ENCODE data around the gene LRRC52.
"Not testable (repeated sequence)": the region's sequence is repeated elsewhere in the genome, so short reads cannot be mapped to it uniquely, and the experiment has no call there.

Gene LRRC52

DNA sequence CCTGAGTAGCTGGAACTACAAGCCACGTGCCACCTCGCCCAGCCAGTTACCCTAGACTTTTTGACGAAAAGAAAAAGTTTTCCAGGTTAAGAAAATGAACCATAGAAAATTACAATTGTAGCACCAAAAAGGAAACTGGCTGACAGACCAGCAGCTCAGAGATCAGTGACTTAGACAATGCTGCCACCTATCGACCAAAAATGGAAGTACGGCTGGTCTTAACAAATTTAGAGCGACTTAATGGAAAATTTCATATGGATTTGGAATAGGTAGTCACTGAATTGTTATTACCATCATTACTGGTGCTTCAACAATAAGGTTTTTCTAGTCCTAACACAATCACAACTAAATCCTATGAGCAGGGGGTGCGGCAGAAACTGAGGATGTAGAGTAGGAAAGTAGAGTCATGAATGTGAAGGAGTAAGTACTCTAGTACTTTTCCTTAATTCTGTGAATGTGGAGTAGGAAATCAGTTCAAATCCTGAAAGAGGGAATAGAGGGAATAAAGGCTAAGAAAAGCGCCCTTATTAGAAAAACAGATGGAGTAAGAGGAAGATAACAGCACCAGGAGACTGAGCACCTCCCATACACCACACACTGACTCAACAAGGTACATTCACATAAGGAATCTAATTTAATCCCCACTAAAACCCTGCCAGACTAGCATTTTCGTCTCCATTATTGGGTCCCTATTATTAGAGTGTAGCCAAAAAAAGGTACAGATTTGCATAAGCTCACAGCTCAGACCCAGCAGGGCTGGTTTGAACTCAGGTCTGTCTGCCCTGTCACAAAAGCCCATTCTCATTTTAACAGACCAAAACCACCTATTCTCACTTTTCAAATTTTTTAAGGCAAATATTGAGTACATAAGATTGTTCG, 49.4 kb downstream of the LRRC52 start:
- peak; percentile 38 to 67 for DNase-seq

DNA sequence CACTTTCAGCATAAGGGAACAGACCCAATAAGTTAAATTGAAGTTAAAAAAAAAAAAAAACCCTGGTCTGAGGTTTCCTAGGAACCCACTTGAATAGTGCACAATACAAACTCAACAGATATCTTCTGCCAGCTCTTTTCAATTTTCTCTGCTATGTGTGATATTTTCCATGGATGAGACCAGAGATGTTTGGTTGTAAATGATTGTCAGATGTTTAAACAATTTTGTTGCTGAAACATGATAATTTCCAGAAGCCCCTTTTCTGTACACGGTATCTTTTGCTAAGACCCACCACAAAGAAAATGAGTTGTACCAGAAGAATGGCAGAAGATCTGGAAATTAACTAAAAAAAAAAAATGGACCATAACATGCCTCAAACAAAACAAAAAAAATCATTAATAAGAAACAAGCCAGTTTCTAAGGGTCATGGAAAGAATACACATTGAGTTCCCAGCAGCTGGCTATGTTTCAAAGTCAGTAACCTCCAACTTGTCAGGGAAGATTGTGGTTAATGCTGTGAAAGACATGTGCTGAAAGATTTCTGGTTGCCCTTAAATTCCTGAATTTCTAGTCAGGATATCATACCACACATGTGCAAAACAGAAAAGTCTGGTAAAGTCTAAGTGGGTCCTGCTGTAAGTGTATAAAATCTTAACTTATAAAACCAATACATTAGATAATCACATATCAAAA, 51.6 kb downstream of the LRRC52 start:
- no peak for DNase-seq

DNA sequence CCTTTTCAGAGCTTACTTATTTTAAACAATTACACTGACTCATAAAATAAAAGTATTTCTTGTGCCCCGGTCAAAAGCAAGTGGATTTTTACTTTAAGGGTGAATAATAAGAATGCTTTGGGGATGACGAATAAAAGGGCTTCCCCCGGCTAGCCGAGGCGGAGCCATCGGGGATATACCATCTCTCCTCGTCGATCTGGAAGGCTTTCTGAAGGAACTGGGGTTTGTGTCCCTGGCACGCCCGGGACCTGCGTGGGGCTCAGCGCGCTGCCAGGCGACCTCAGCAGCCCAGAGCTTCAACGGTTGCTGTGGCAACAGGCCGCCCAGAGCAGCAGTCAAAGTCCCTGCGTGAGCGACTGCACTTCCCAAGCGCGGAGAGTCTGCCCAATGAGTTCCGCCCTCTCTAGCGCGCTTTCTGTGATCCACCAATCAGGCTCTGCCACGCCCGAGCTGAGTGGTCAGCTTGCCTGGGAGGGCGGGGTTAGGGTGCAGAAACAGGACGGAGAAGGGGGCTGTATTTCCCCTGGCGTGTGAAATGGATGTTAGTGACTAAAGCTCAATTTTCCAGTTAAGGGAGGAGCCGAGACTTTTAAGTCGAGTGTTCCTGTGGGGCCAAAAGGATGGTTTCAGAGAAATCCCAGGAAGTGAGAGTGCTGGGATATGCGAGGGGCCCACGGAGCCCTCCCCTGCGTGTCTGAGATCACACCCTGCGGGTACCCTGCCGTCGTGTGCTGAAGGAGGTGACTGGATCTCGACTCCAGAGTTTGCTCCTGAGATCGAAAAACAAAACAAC, 54.3 kb downstream of the LRRC52 start:
- DNase-seq: no peak

DNA sequence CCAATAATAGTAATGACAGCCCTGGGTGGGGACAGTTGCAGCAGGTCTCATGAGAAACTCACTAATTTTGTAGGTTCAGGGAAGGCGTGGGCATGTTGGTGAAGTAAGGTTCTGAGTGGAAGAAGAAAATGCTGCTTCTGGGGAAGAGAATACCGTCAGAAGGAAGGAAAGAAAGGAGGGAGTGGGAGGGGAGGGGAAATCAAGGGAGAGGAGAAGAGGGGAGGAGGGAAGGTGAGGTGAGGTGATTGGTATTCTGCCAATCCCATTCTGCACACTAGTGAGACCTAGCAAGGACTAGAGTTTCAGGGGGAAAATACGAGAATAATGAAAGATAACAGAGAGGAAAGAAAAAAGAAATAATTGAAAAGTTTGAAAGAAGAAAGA, 54.9 kb downstream of the LRRC52 start:
- no peak for DNase-seq

DNA sequence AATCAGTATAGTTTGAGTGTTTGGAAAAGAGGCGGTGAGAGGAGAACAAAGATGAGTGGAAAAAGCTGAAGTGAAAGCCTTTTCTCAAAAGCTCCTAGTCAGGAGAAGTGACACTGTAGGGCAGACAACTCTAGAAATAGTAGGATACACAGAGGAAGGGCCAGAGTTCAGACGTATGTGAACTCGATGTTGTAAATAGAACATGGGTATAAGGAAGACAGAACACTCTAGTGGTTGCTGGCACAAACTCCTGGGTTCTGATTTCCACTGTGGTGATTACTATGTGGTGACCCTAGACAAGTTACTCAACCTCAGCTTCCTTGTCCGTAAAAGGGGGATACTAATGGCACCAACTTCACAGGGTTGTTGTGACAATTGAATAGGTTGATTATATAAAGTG, 57.0 kb downstream of the LRRC52 start:
- DNase-seq: peak; percentile 8 to 26

DNA sequence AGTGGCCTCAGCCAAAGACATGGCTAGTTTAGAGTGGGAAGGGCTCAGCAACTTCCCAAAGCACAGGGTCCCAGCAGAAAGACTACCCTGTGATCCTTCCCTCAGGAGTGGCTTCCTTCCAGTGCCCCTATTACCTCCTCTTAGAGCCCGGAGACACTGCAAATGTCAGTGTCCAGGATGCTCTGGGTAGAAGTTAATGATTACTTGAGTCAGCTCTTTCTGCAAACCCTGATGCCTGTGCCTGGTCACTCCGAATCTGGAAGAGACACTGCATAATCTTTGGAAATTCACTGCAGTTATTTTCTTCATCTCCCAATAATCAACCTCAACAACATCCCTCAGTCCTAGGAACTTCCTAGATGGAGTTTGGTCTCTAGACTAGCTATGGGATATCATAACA, 60.0 kb downstream of the LRRC52 start:
- no peak for DNase-seq

DNA sequence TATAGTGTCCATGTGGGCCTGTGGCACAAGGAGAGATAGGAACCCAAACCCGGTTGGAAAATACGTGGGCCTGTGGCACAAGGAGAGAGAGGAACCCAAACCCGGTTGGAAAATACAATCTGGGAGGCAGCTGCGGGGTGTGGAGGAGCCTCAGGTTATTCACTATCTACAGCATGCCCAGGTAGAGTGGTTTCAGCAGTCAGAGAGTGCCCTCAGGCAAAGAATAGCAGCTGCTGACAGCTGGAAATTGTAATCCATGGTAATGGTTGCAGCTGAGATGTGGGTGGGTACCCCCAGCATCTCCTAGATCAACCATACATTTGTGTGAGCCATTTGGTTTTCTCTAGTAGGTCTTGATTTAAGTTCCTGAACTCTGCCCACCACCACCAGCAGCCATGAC, 61.4 kb downstream of the LRRC52 start:
- no peak for DNase-seq

DNA sequence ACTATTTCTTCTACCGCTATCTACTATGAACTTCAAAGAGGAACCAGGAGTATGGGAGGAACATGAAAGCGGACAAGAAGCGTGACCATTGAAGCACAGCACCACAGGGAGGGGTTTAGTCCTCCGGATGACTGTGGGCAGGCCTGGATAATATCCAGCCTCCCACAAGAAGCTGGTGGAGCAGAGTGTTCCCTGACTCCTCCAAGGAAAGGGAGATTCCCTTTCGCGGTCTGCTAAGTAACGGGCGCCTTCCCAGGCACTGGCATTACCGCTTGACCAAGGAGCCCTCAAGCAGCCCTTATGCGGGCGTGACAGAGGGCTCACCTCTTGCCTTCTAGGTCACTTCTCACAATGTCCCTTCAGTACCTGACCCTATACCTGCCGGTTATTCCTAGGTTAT, 62.9 kb downstream of the LRRC52 start:
- not testable (repeated sequence) for DNase-seq

DNA sequence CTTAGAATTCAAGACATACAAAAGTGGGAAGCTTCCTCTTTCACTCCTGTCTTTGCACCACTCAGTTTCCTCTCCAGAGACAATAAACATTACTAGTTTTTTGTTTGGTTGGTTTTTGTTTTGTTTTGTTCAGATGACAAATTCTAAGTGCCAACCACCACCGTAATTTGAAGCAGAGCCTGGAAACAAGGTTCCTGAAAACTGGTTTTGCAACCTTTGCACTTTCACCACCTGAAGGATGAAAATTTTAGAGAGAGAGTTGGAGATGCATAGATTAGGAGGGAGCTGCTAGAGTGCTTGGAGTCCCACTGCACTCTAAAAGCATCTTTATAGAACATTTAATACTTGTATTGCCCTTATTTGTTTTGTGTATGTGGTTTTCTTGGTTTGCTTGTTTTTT, 67.1 kb downstream of the LRRC52 start:
- DNase-seq: no peak

DNA sequence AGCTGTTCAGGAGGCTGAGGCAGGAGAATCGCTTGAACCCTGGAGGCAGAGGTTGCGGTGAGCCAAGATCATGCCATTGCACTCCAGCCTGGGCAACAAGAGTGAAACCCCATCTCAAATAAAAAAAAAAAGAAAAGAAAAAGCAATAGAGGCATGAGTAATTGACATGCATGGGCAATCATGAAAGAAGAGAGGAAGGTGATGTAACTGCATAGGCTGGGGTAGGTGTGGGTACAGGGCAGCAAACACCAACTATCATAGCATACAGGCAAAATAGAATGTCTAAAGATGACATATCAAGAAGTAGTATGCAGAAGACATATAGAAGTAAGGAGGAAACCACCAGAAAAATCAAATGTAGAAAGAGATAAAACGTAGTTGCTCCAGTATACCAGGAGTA, 68.3 kb downstream of the LRRC52 start:
- no peak for DNase-seq

Data from AML-193 (cell line).